ENCODE results near the gene CATSPERD. TPM values are rescaled to one million over a fixed set of nuclear protein-coding genes. Genes with fewer than 3 reads are reported as not detected.

Gene CATSPERD
- total RNA-seq, 3 donors from 2014 or later = not detected

DNA sequence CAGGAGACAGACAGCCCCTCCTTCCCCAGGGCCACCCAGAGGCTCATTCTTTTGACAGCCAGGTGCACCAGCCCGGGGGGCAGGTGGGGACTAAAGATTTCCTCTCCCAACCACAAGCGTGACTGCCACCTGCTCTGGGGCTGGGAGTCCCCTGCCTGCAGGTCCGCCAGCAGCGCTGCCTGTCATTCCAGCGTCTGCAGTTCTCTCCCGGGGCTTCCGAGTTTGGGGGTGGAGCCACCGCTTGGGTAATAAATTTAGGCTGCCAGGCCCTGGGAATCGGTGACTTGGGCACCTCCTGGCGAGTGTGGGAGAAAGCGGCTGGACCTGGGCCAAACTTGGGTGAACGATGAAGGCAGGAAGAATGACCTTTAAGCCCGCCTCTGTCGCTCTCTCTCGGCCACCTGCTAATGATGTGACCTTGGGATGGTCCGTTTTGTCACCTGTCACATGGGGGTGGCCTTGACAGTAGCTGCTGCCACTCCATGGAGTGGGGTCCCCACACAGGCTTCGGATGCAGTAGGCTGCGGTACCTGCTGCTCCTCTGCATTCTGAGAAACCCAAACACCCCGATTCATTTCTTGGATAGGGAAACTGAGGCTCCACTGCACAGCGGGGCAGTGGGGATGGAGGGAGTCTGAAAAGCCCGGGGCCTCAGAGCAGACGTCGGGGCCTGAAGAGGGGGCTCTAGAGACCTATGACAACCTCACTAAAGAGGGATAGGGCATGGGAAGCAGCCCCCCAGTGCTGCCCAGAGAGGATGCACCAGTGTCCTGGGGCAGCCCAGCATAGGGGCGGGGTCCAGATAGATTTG, 106.3 kb downstream of the CATSPERD start:
- intact Hi-C loops (cut with DNase I; ENCODE audit: low total_unique reads) = no loop called here
- TF ChIP-seq, protein P1, sequence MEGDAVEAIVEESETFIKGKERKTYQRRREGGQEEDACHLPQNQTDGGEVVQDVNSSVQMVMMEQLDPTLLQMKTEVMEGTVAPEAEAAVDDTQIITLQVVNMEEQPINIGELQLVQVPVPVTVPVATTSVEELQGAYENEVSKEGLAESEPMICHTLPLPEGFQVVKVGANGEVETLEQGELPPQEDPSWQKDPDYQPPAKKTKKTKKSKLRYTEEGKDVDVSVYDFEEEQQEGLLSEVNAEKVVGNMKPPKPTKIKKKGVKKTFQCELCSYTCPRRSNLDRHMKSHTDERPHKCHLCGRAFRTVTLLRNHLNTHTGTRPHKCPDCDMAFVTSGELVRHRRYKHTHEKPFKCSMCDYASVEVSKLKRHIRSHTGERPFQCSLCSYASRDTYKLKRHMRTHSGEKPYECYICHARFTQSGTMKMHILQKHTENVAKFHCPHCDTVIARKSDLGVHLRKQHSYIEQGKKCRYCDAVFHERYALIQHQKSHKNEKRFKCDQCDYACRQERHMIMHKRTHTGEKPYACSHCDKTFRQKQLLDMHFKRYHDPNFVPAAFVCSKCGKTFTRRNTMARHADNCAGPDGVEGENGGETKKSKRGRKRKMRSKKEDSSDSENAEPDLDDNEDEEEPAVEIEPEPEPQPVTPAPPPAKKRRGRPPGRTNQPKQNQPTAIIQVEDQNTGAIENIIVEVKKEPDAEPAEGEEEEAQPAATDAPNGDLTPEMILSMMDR (IDR thresholded peaks at IDR 0.05) = no peak
- TF ChIP-seq POLR2AphosphoS5 (IDR thresholded peaks at IDR 0.05) (no peak), POLR2A (IDR thresholded peaks at IDR 0.05) (no peak)
- Histone ChIP-seq H3K36me3 (no peaks in the 10 kb centered on the region), H3K4me1 (peaks cover 0 to 3% of the 10 kb centered on the region in 2 donors), H3K4me3 (no peak overlapping the region), H3K9me3 (no peaks in the 10 kb centered on the region), H3K27ac (no peak overlapping the region), H3K27me3 (peaks cover 0 to 5% of the 10 kb centered on the region in 2 donors)
- peak; percentile 49 to 71 for DNase-seq (ENCODE audit: low spot score in 2 of 2)

DNA sequence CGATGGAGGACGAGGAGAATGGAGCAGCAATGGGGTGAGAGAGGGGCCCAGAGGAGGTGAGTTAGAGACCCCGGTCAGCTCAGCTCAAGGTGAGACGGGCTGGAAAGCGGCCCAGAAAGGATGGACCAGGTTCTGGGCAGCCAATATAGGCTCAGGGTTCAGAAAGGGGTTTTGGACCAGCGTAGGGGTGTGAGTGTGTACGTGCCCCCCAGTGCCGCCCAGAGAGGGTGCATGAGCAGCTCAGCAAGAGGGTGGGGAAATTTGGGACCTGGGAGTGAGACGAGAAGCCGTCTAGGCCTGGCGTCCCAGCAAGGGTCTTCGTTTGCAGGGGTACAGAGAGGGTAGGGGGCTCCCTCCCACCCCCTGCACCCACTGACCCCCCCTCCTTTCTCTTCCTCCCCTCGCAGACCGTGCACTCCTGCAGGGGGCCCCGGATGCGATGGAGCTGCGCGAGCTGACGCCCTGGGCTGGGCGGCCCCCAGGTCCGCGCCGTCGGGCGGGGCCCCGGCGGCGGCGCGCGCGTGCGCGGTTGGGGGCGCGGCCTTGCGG, 107.0 kb downstream of the CATSPERD start:
- intact Hi-C loops (cut with DNase I; ENCODE audit: low total_unique reads) = no loop called here
- H3K27ac ChIP-seq = peak overlapping the region in 1 of 2 donors; percentile 84

DNA sequence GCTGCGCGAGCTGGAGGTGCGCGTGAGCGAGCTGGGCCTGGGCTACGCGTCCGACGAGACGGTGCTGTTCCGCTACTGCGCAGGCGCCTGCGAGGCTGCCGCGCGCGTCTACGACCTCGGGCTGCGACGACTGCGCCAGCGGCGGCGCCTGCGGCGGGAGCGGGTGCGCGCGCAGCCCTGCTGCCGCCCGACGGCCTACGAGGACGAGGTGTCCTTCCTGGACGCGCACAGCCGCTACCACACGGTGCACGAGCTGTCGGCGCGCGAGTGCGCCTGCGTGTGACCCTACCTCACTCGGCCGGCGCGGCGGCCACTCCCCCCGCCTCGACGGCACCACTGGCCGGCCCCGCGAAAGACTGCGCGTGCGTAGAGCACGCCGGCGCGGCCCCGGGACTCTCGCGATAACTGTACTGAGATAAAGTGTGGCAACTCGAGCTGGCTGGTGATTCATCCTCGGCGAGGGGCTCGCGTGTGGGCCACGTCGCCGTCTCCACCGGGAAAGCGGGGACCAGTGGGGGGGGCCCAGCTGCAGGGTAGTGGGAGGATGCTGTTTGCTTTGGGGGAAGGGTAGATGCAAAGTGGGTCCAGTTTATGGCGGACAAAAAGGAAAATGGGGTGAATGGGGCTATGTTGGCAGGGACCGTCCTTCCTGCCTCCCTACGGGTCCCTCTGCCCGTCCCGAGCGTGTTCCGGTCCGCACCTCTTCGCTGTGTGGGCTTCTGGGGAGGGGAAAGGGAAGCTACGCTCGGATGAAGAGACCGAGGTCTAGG, 107.6 kb downstream of the CATSPERD start:
- peaks cover 0 to 3% of the 10 kb centered on the region in 2 donors for H3K4me1 ChIP-seq
- no peaks in the 10 kb centered on the region for H3K9me3 ChIP-seq
- peak overlapping the region; percentile 42 to 78 (median 57) for H3K4me3 ChIP-seq
- intact Hi-C loops (cut with DNase I; ENCODE audit: low total_unique reads) = no loop called here
- no peaks in the 10 kb centered on the region for H3K36me3 ChIP-seq
- H3K27me3 ChIP-seq = peaks cover 0 to 5% of the 10 kb centered on the region in 2 donors
- peak; percentile 74 to 81 for DNase-seq (ENCODE audit: low spot score in 2 of 2)
- H3K27ac ChIP-seq = peak overlapping the region; percentile 61 to 84
- TF ChIP-seq, protein P1 (IDR thresholded peaks at IDR 0.05) = no peak
- peak; percentile 28 for TF ChIP-seq POLR2A (IDR thresholded peaks at IDR 0.05)
- peak in 1 of 3 donors; percentile 82 for TF ChIP-seq POLR2AphosphoS5 (IDR thresholded peaks at IDR 0.05)

More for the DNA sequence above, 107.0 kb downstream of the CATSPERD start:
- TF ChIP-seq, protein P1 (IDR thresholded peaks at IDR 0.05) = no peak
- no peak for TF ChIP-seq POLR2A (IDR thresholded peaks at IDR 0.05)
- TF ChIP-seq POLR2AphosphoS5 (IDR thresholded peaks at IDR 0.05) = no peak
- H3K4me1 ChIP-seq = peaks cover 0 to 3% of the 10 kb centered on the region in 2 donors
- no peak for DNase-seq (ENCODE audit: low spot score in 2 of 2)
- no peaks in the 10 kb centered on the region for H3K9me3 ChIP-seq
- H3K4me3 ChIP-seq = peak overlapping the region; percentile 20 to 78 (median 57)
- H3K27me3 ChIP-seq = peaks cover 0 to 5% of the 10 kb centered on the region in 2 donors
- no peaks in the 10 kb centered on the region for H3K36me3 ChIP-seq

Other genes with a start within 250 kb of the CATSPERD start
- gene TINCR, start 152.7 kb upstream of the CATSPERD start, total RNA-seq = 10 to 100 TPM in 1 of 3 donors, 1 to 10 TPM in 2; 1.1 to 11.7 (median 1.3) TPM
- 10 to 100 TPM; 46.4 to 68.8 (median 62.1) TPM for gene SAFB2, start 97.9 kb upstream of the CATSPERD start, total RNA-seq
- 100 to 1,000 TPM in 2 of 3 donors, 10 to 100 TPM in 1; 64.2 to 112 (median 111) TPM for gene SAFB, start 97.6 kb upstream of the CATSPERD start, total RNA-seq
- gene MICOS13, start 40.1 kb upstream of the CATSPERD start, total RNA-seq = 10 to 100 TPM; 29.4 to 49.5 (median 44.3) TPM
- 10 to 100 TPM; 10.4 to 13.1 (median 11.1) TPM for gene HSD11B1L, start 39.6 kb upstream of the CATSPERD start, total RNA-seq
- gene RPL36, start 30.3 kb upstream of the CATSPERD start, total RNA-seq = 1,000 to 10,000 TPM in 1 of 3 donors, 100 to 1,000 TPM in 2; 687 to 1,274 (median 863) TPM
- 10 to 100 TPM; 48.1 to 66.2 (median 60.6) TPM for gene LONP1, start 491 bp upstream of the CATSPERD start, total RNA-seq
- gene PRR22, start 64.1 kb downstream of the CATSPERD start, total RNA-seq = 1 to 10 TPM in 2 of 3 donors, under 1 TPM in 1; 0.64 to 2.0 (median 1.2) TPM
- 10 to 100 TPM; 28.8 to 44.9 (median 37.2) TPM for gene DUS3L, start 70.5 kb downstream of the CATSPERD start, total RNA-seq
- gene NRTN, start 84.4 kb downstream of the CATSPERD start, total RNA-seq = 1 to 10 TPM in 2 of 3 donors, under 1 TPM in 1; 0.48 to 1.8 (median 1.6) TPM
- 1 to 10 TPM in 1 of 3 donors, under 1 TPM in 1, not detected in 1; 0.73 to 4.3 TPM for gene FUT6, start 119.1 kb downstream of the CATSPERD start, total RNA-seq
- gene FUT3, start 130.8 kb downstream of the CATSPERD start, total RNA-seq = 1 to 10 TPM in 2 of 3 donors, not detected in 1; 1.3 to 2.9 TPM
- gene FUT5, start 149.9 kb downstream of the CATSPERD start, total RNA-seq = not detected
- 100 to 1,000 TPM; 186 to 278 (median 186) TPM for gene NDUFA11, start 183.2 kb downstream of the CATSPERD start, total RNA-seq
- gene VMAC, start 184.2 kb downstream of the CATSPERD start, total RNA-seq = 10 to 100 TPM in 1 of 3 donors, 1 to 10 TPM in 2; 6.1 to 11.8 (median 9.2) TPM
- 10 to 100 TPM in 2 of 3 donors, 1 to 10 TPM in 1; 9.4 to 19.0 (median 16.4) TPM for gene CAPS, start 193.6 kb downstream of the CATSPERD start, total RNA-seq

Data from breast epithelium (tissue), 4 donors.